Activated CD4-positive, alpha-beta memory T cell treated with anti-CD3 and anti-CD28 coated beads for 36 hours (primary cell): ENCODE results near the gene MOBP. TPM values are rescaled to one million over a fixed set of nuclear protein-coding genes. Genes with fewer than 3 reads are reported as not detected.

ENCODE experiments used
- CTCF ChIA-PET: fragments of 350-600 bp; sonication (Branson Sonifier 250); formaldehyde crosslinking; loops from one replicate; lab custom pipeline; 2021; ENCODE audit warnings: antibody characterized with exemption, inconsistent platforms; lab: Charles Lee
- POLR2A ChIA-PET: fragments of 350-600 bp; sonication (Branson Sonifier 250); formaldehyde crosslinking; loops from one replicate; lab custom pipeline; 2021; ENCODE audit warnings: antibody characterized with exemption; lab: Charles Lee
- DNase-seq: peaks from one replicate; pipeline ENCODE4 v3.0.0-alpha.2; 2020
- H3K27ac Mint-ChIP-seq: one replicate; pipeline ENCODE4 v1.8.0; 2021; ENCODE audit warnings: mixed read lengths
- H3K27me3 Mint-ChIP-seq: one replicate; pipeline ENCODE4 v1.8.0; 2021; ENCODE audit warnings: mixed read lengths
- H3K36me3 Mint-ChIP-seq: one replicate; pipeline ENCODE4 v1.8.0; 2021; ENCODE audit warnings: mixed read lengths
- H3K4me1 Mint-ChIP-seq: one replicate; pipeline ENCODE4 v1.8.0; 2021; ENCODE audit warnings: low read depth, mixed read lengths
- H3K4me3 Mint-ChIP-seq: one replicate; pipeline ENCODE4 v1.8.0; 2021; ENCODE audit warnings: mild to moderate bottlenecking, mixed read lengths
- H3K9me3 Mint-ChIP-seq: one replicate; pipeline ENCODE4 v1.8.0; 2021; ENCODE audit warnings: mixed read lengths
- intact Hi-C: fragments of 100-400 bp; cut with micrococcal nuclease; formaldehyde crosslinking; loops from one replicate; pipeline ENCODE4 v1.15.1; 2023
- total RNA-seq, 2 experiments: library from RNA; stranded (reverse); gene quantifications; one replicate each; pipeline ENCODE4 v1.2.3, GENCODE V29; 2021

The MOBP gene
- total RNA-seq, 2 experiments from 2014 or later = not detected

- Mint-ChIP-seq H3K9me3 (no peaks in the 10 kb centered on the region), H3K4me3 (no peak overlapping the region), H3K4me1 (no peaks in the 10 kb centered on the region), H3K36me3 (no peaks in the 10 kb centered on the region), H3K27me3 (peaks cover 29% of the 10 kb centered on the region), H3K27ac (no peak overlapping the region)
- intact Hi-C loops = no loop called here
- CTCF ChIA-PET = no interaction called here
- no peak for DNase-seq
- POLR2A ChIA-PET = no interaction called here
These were observed 35.3 kb downstream of the MOBP start for GRCh38 chr3:39502838-39503145.

- intact Hi-C loops = no loop called here
- Mint-ChIP-seq H3K4me1 (no peaks in the 10 kb centered on the region), H3K27ac (no peak overlapping the region), H3K9me3 (no peaks in the 10 kb centered on the region), H3K36me3 (no peaks in the 10 kb centered on the region), H3K27me3 (peaks cover 12% of the 10 kb centered on the region), H3K4me3 (no peak overlapping the region)
- DNase-seq = no peak
- ChIA-PET POLR2A (no interaction called here), CTCF (interaction anchor here (0.6 kb wide), 1 partner anchor 910 kb away, joined by 3 read pairs; no protein-coding TSS in a partner anchor)
These were observed 38.6 kb downstream of the MOBP start for GRCh38 chr3:39505866-39506742.

- no peak overlapping the region for H3K4me3 Mint-ChIP-seq
- H3K27me3 Mint-ChIP-seq = peaks cover 11% of the 10 kb centered on the region
- no peaks in the 10 kb centered on the region for H3K36me3 Mint-ChIP-seq
- intact Hi-C loops = no loop called here
- H3K9me3 Mint-ChIP-seq = no peaks in the 10 kb centered on the region
- no peaks in the 10 kb centered on the region for H3K4me1 Mint-ChIP-seq
- POLR2A ChIA-PET = no interaction called here
- no peak for DNase-seq
- CTCF ChIA-PET = interaction anchor here (1.1 kb wide), 1 partner anchor 8 kb away, joined by 6 read pairs; no protein-coding TSS in a partner anchor
- H3K27ac Mint-ChIP-seq = no peak overlapping the region
These were observed 39.4 kb downstream of the MOBP start for GRCh38 chr3:39506863-39507262.

- Mint-ChIP-seq H3K27ac (no peak overlapping the region), H3K4me1 (no peaks in the 10 kb centered on the region), H3K36me3 (no peaks in the 10 kb centered on the region), H3K4me3 (no peak overlapping the region), H3K27me3 (peaks cover 15% of the 10 kb centered on the region), H3K9me3 (no peaks in the 10 kb centered on the region)
- POLR2A ChIA-PET = no interaction called here
- intact Hi-C loops = no loop called here
- DNase-seq = no peak
- CTCF ChIA-PET = no interaction called here
These were observed 46.4 kb downstream of the MOBP start for GRCh38 chr3:39513791-39514369.

- H3K4me1 Mint-ChIP-seq = no peaks in the 10 kb centered on the region
- peaks cover 18% of the 10 kb centered on the region for H3K27me3 Mint-ChIP-seq
- DNase-seq = no peak
- no peak overlapping the region for H3K27ac Mint-ChIP-seq
- no peaks in the 10 kb centered on the region for H3K9me3 Mint-ChIP-seq
- intact Hi-C loops = no loop called here
- no peaks in the 10 kb centered on the region for H3K36me3 Mint-ChIP-seq
- ChIA-PET CTCF (no interaction called here), POLR2A (no interaction called here)
- no peak overlapping the region for H3K4me3 Mint-ChIP-seq
These were observed 48.4 kb downstream of the MOBP start for GRCh38 chr3:39515681-39516441.

- no peaks in the 10 kb centered on the region for H3K36me3 Mint-ChIP-seq
- CTCF ChIA-PET = no interaction called here
- POLR2A ChIA-PET = interaction anchor here (0.6 kb wide), 1 partner anchor 269 kb away, joined by 3 read pairs; no protein-coding TSS in a partner anchor
- no peak overlapping the region for H3K4me3 Mint-ChIP-seq
- H3K4me1 Mint-ChIP-seq = no peaks in the 10 kb centered on the region
- no peak for DNase-seq
- intact Hi-C loops = no loop called here
- H3K9me3 Mint-ChIP-seq = peaks cover 6% of the 10 kb centered on the region
- no peak overlapping the region for H3K27ac Mint-ChIP-seq
- peaks cover 14% of the 10 kb centered on the region for H3K27me3 Mint-ChIP-seq
These were observed 51.6 kb downstream of the MOBP start for GRCh38 chr3:39519103-39519502.

GRCh38 chr3:39519554-39520288 lies 52.2 kb downstream of the MOBP start:
- Mint-ChIP-seq H3K36me3 (no peaks in the 10 kb centered on the region), H3K27me3 (peaks cover 14% of the 10 kb centered on the region), H3K4me1 (no peaks in the 10 kb centered on the region), H3K27ac (no peak overlapping the region), H3K9me3 (peaks cover 11% of the 10 kb centered on the region), H3K4me3 (no peak overlapping the region)
- CTCF ChIA-PET = no interaction called here
- no peak for DNase-seq
- POLR2A ChIA-PET = interaction anchor here (0.6 kb wide), 1 partner anchor 270 kb away, joined by 3 read pairs; no protein-coding TSS in a partner anchor
- intact Hi-C loops = no loop called here

- H3K9me3 Mint-ChIP-seq = peaks cover 14% of the 10 kb centered on the region
- ChIA-PET POLR2A (no interaction called here), CTCF (no interaction called here)
- H3K4me3 Mint-ChIP-seq = no peak overlapping the region
- no peak for DNase-seq
- H3K27me3 Mint-ChIP-seq = peaks cover 15% of the 10 kb centered on the region
- H3K4me1 Mint-ChIP-seq = no peaks in the 10 kb centered on the region
- no peaks in the 10 kb centered on the region for H3K36me3 Mint-ChIP-seq
- intact Hi-C loops = no loop called here
- no peak overlapping the region for H3K27ac Mint-ChIP-seq
These were observed 54.0 kb downstream of the MOBP start for GRCh38 chr3:39521456-39521855.

GRCh38 chr3:39524107-39524506 lies 56.6 kb downstream of the MOBP start:
- H3K27ac Mint-ChIP-seq = no peak overlapping the region
- no peak overlapping the region for H3K4me3 Mint-ChIP-seq
- no peaks in the 10 kb centered on the region for H3K4me1 Mint-ChIP-seq
- CTCF ChIA-PET = interaction anchor here (0.7 kb wide), 1 partner anchor 274 kb away, joined by 3 read pairs; no protein-coding TSS in a partner anchor
- POLR2A ChIA-PET = no interaction called here
- intact Hi-C loops = no loop called here
- peaks cover 14% of the 10 kb centered on the region for H3K9me3 Mint-ChIP-seq
- H3K27me3 Mint-ChIP-seq = peaks cover 11% of the 10 kb centered on the region
- DNase-seq = no peak
- H3K36me3 Mint-ChIP-seq = no peaks in the 10 kb centered on the region

- DNase-seq = no peak
- ChIA-PET POLR2A (no interaction called here), CTCF (interaction anchor here (0.6 kb wide), 1 partner anchor 382 kb away, joined by 3 read pairs; no protein-coding TSS in a partner anchor)
- peaks cover 10% of the 10 kb centered on the region for H3K9me3 Mint-ChIP-seq
- no peak overlapping the region for H3K4me3 Mint-ChIP-seq
- intact Hi-C loops = no loop called here
- no peaks in the 10 kb centered on the region for H3K36me3 Mint-ChIP-seq
- no peaks in the 10 kb centered on the region for H3K4me1 Mint-ChIP-seq
- H3K27ac Mint-ChIP-seq = no peak overlapping the region
- peaks cover 8% of the 10 kb centered on the region for H3K27me3 Mint-ChIP-seq
These were observed 61.4 kb downstream of the MOBP start for GRCh38 chr3:39528844-39529243.

GRCh38 chr3:39529577-39529976 lies 62.1 kb downstream of the MOBP start:
- Mint-ChIP-seq H3K4me1 (no peaks in the 10 kb centered on the region), H3K4me3 (no peak overlapping the region), H3K27me3 (peaks cover 9% of the 10 kb centered on the region), H3K9me3 (peaks cover 3% of the 10 kb centered on the region), H3K36me3 (no peaks in the 10 kb centered on the region), H3K27ac (no peak overlapping the region)
- intact Hi-C loops = no loop called here
- DNase-seq = no peak
- CTCF ChIA-PET = no interaction called here
- POLR2A ChIA-PET = no interaction called here
